ENCODE results near the gene AREG. TPM values are rescaled to one million over a fixed set of nuclear protein-coding genes. Genes with fewer than 3 reads are reported as not detected.
"Not testable (repeated sequence)": the region's sequence is repeated elsewhere in the genome, so short reads cannot be mapped to it uniquely, and the experiment has no call there.

AREG gene, protein sequence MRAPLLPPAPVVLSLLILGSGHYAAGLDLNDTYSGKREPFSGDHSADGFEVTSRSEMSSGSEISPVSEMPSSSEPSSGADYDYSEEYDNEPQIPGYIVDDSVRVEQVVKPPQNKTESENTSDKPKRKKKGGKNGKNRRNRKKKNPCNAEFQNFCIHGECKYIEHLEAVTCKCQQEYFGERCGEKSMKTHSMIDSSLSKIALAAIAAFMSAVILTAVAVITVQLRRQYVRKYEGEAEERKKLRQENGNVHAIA
- total RNA-seq (under 1 TPM; 0.47 to 0.52 TPM), polyA plus RNA-seq (1 to 10 TPM in 2 of 3 donors, under 1 TPM in 1; 0.98 to 9.0 (median 2.2) TPM), total RNA-seq (0.84 to 111 (median 0.93) reads per million in 6 experiments)

DNA sequence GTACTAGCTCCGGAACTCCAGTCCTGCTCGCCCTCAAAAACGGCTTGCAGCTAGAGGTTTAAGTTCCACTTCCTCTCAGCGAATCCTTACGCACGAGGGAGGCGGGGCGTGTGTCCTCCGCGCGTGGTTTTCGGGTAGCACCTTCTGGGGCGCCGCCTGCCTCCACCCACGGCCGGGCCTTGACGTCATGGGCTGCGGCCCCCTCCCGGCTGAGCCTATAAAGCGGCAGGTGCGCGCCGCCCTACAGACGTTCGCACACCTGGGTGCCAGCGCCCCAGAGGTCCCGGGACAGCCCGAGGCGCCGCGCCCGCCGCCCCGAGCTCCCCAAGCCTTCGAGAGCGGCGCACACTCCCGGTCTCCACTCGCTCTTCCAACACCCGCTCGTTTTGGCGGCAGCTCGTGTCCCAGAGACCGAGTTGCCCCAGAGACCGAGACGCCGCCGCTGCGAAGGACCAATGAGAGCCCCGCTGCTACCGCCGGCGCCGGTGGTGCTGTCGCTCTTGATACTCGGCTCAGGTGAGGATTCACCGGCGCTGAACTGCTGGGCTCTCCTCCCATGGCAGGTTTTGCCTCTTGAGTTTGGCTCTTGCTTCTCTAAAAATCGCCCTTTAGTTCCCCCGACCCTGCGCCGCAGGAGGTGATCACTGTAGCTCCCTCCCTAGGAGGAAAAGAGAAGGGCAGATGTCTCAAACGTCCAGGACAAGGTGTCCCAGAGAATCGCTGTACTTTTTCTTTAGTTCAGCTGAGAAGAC is at the start of gene AREG:
Gene AREG (plus strand): TSS at position 246 of the 752 bp plus-strand sequence. CDS start 210 bp downstream, at position 456.
- POLR2A ChIA-PET: interaction anchor here (0.9 to 1.3 kb wide), 5 partner anchors 16 to 67 kb away, joined by 3 to 11 read pairs (median 3); no protein-coding TSS in a partner anchor
- peaks cover 4 to 15% (median 10%) of the 10 kb centered on the region in 4 donors for H3K4me1 Mint-ChIP-seq
- H3K36me3 Mint-ChIP-seq: peaks cover 0 to 6% (median 3%) of the 10 kb centered on the region in 3 donors
- DNase-seq (peak; percentile 84 to 96 (median 94)), ATAC-seq (peak; percentile 93 to 95)
- no peaks in the 10 kb centered on the region for H3K9me3 Mint-ChIP-seq
- H3K27me3 Mint-ChIP-seq: peaks cover 0 to 4% (median 2%) of the 10 kb centered on the region in 5 donors
- peak within 1 kb of the TSS; percentile 86 to 99 (median 96) for H3K27ac Mint-ChIP-seq
- peak within 1 kb of the TSS; percentile 88 to 98 (median 93) for H3K4me3 Mint-ChIP-seq

DNA sequence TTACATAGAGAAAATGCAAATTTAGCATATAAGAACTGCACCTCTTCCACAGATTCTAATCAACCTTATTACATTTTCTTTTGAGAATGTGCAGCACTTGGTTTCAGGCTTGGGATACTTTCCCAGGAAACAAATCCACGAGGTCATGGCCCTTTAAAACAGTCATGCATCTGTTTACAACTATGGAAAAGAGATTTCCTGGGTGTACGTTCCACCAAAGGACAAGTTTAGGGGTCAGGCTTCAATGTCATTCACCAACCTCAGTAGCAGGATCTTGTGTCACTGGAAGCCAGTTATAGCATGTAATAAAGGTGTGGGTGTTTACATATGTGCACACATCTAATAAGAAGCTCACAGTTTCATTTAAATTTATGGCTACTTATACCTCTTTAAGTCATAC is 49.3 kb upstream of the AREG start:
- Mint-ChIP-seq H3K4me1 (peaks cover 0 to 8% (median 4%) of the 10 kb centered on the region in 4 donors), H3K36me3 (no peaks in the 10 kb centered on the region), H3K27me3 (no peaks in the 10 kb centered on the region), H3K9me3 (peaks cover 0 to 3% (median 0%) of the 10 kb centered on the region in 9 donors), H3K27ac (no peak overlapping the region), H3K4me3 (no peak overlapping the region)
- no peak for DNase-seq
- POLR2A ChIA-PET: no interaction called here
- no peak for ATAC-seq

DNA sequence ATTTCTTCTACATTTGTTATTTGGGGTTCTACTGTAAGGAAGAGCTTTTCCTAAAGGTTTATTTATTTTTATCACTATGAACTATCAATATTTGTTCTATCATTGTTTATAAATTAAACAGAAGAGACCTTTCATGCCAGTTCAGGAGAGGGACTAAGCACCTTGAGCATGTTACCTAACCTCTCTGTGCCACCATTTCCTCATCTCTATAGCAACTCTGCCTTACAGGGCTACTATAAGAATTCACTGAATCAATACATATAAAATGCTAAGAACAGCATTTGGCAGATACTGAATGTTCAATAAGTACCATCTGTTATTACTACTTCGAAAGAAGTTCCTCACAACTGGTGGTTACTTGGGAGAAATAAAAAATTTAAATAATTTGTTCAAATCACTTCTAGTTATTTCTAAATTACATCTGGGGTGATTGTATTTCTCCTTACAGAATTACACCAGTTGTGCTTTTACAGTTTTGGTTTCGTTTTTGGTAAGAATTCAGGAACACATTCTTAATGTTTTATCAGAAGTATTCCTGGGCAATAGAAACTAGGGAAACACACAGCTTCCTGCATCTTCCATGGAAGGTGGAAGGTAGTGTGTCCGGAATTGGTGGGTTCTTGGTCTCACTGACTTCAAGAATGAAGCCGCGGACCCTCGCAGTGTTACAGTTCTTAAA is 47.0 kb upstream of the AREG start:
- peak in 1 of 10 donors; percentile 44 for DNase-seq
- peaks cover 0 to 13% (median 4%) of the 10 kb centered on the region in 4 donors for H3K4me1 Mint-ChIP-seq
- ATAC-seq: peak; percentile 82 to 87
- peaks cover 0 to 3% (median 0%) of the 10 kb centered on the region in 9 donors for H3K9me3 Mint-ChIP-seq
- H3K27ac Mint-ChIP-seq: peak overlapping the region; percentile 96 to 100 (median 99)
- no peaks in the 10 kb centered on the region for H3K36me3 Mint-ChIP-seq
- peak overlapping the region; percentile 93 to 99 (median 98) for H3K4me3 Mint-ChIP-seq
- POLR2A ChIA-PET: interaction anchor here (0.8 to 1.4 kb wide), 5 partner anchors 8 to 47 kb away, joined by 3 to 11 read pairs (median 3); partner anchors contain the start of gene AREG
- H3K27me3 Mint-ChIP-seq: no peaks in the 10 kb centered on the region

DNA sequence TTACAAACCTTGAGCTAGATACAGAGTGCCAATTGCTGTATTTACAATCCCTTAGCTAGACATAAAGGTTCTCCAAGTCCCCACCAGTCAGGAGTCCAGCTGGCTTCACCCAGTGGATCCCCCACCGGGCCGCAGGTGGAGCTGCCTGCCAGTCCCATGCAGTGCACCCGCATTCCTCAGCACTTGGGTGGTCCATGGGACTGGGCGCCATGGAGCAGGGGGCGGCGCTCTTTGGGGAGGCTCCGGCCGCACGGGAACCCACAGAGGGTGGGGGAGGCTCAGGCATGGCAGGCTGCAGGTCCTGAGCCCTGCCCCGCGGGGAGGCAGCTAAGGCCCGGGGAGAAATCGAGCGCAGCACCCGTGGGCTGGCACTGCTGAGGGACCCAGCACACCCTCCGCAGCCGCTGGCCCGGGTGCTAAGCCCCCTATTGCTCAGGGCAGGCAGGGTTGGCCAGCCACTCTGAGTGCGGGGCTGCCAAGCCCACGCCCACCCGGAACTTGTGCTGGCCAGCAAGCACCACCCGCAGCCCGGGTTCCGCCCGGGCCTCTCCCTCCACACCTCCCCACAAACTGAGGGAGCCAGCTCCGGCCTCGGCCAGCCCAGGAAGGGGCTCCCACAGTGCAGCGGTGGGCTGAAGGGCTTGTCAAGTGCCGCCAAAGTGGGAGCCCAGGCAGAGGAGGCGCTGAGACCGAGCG is 45.9 kb upstream of the AREG start:
- not testable (repeated sequence) for H3K27me3 Mint-ChIP-seq, H3K9me3 Mint-ChIP-seq, ATAC-seq, H3K36me3 Mint-ChIP-seq
- DNase-seq: peak in 1 of 10 donors; percentile 9
- Mint-ChIP-seq H3K4me3 (peak overlapping the region; percentile 93 to 99 (median 98)), H3K4me1 (peaks cover 0 to 16% (median 4%) of the 10 kb centered on the region in 4 donors), H3K27ac (peak overlapping the region; percentile 96 to 100 (median 99))
- POLR2A ChIA-PET: interaction anchor here (0.8 to 1.4 kb wide), 3 partner anchors 9 to 46 kb away, joined by 3 to 11 read pairs (median 3); partner anchors contain the start of gene AREG

DNA sequence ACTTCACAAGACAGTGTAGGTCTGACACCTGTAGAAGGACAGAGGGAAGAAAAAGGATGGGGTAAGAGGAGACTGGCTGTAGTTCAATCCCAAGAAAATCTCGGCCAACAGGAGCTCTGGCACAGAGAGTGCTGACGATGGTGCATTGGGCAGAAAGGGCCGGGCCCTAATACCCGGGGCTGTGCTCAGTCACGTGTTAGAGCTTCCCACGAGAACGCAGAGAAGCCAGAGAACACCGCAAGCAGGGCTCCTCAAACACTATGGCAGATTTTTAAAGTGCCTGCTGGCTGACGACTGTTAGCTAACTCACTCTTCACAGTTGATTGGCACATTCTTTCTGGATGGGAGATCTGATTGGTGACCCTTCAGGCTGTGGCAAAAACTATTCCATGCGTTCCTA is 44.5 kb upstream of the AREG start:
- H3K36me3 Mint-ChIP-seq: no peaks in the 10 kb centered on the region

DNA sequence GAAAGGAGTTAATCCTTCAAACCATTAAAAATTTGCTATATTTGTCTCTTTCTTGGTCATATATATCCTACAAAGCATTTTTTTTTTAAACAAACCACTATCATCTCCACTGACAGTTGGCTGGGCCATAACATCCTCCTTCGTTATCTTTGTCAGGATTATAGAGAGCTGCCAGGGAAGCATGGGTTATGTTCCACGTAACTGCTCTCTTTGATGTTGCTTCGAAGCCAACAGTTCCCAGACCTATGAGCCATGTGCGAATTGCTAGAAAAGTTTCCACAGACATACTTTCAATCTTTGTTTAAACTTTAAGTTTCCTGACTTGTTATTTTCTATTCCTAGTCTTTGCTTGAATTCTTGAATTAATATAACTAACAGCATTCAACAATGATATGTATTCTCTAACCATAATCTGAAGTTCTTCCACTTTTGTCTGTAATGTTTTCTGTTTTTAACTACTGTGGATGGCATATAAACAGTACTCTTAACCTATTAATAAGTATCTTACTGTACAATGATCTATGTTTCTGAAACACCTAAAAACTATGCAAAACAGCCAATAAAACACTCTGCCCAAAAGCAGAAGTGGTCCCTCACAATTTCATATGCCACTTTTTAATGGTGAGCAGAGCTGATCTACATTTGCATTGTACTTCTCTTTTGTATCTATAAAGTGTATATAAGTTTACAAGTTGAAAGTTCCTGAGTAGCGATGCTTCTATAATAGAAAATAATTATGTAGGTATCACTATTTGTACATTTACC is 42.1 kb upstream of the AREG start:
- Mint-ChIP-seq H3K36me3 (no peaks in the 10 kb centered on the region), H3K27me3 (peaks cover 0 to 1% (median 0%) of the 10 kb centered on the region in 5 donors), H3K9me3 (peaks cover 0 to 3% (median 0%) of the 10 kb centered on the region in 9 donors), H3K4me3 (no peak overlapping the region), H3K27ac (no peak overlapping the region), H3K4me1 (peaks cover 0 to 11% (median 2%) of the 10 kb centered on the region in 4 donors)
- POLR2A ChIA-PET: no interaction called here
- DNase-seq: no peak
- no peak for ATAC-seq

More for the DNA sequence above, 44.5 kb upstream of the AREG start:
- POLR2A ChIA-PET: no interaction called here
- Mint-ChIP-seq H3K9me3 (peaks cover 0 to 3% (median 0%) of the 10 kb centered on the region in 9 donors), H3K27me3 (peaks cover 0 to under 1% (median 0%) of the 10 kb centered on the region in 5 donors), H3K4me3 (no peak overlapping the region), H3K4me1 (peaks cover 0 to 16% (median 4%) of the 10 kb centered on the region in 4 donors), H3K27ac (peak overlapping the region in 4 of 10 donors; percentile 9 to 61 (median 28))
- ATAC-seq (no peak), DNase-seq (no peak)

DNA sequence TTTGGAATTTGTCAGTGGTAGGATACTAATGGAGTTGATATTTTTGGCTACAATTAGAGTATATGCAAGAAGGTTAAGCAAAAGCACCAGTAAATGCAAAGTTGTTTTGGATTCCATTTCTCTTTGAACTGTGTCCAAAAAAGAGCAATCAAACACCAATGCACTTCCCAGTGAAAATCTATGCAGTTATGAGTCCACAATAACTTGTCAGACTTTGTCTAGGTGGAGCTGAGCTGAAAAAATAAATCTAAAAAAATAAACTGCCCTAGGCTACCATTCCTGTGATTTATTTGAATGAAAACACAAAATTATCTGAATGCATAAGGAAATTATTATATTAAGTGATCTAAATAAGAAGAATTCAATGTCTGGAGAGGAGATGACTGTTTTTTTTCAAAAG is 37.0 kb upstream of the AREG start:
- H3K27me3 Mint-ChIP-seq: peaks cover 0 to 1% (median 0%) of the 10 kb centered on the region in 5 donors
- no peak overlapping the region for H3K27ac Mint-ChIP-seq
- no peaks in the 10 kb centered on the region for H3K9me3 Mint-ChIP-seq
- POLR2A ChIA-PET: no interaction called here
- no peak overlapping the region for H3K4me3 Mint-ChIP-seq
- no peaks in the 10 kb centered on the region for H3K36me3 Mint-ChIP-seq
- DNase-seq (no peak), ATAC-seq (no peak)
- H3K4me1 Mint-ChIP-seq: peaks cover 0 to 2% (median 0%) of the 10 kb centered on the region in 4 donors

DNA sequence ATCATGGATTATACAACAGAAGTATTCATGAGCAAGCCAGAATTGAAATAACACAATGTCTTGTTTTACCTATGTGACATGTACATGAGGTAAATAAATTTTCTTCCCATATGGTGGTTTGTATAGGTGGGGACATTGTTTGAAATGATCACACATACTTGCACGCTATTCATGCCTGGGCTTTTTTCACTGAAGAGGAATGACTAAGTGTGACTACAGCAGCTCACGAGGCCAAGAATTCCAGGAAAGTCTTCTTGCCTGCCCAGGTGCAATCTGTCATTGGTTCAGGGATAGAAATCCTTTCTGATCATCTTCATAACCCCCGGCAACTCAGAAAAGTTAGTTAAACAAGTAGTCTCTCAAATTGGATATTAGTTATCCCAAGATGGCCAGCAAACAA is 36.3 kb upstream of the AREG start:
- Mint-ChIP-seq H3K9me3 (no peaks in the 10 kb centered on the region), H3K27me3 (peaks cover 0 to 1% (median 0%) of the 10 kb centered on the region in 5 donors), H3K36me3 (no peaks in the 10 kb centered on the region), H3K4me3 (no peak overlapping the region), H3K27ac (no peak overlapping the region), H3K4me1 (no peaks in the 10 kb centered on the region)
- ATAC-seq: no peak
- DNase-seq: no peak
- POLR2A ChIA-PET: no interaction called here

DNA sequence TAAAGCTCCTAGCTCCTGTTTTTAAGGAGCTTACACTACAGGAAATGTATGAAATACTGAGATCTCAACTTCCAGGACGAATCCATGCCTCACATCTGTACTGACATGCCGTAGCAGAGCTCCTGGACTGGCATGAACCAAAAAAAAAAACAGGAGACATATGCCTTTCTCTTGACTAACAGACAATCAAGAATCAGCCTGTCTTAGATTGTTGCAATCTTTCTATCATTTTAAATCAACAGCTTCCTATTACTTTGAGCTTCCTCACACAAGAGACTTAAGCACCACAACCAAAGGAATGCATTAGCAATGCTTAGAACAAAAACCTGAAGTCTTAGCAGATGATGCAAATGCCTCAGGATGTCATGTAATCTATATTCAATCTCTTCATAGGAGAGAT is 34.7 kb upstream of the AREG start:
- Mint-ChIP-seq H3K27me3 (peaks cover 0 to 2% (median 0%) of the 10 kb centered on the region in 5 donors), H3K4me1 (no peaks in the 10 kb centered on the region), H3K4me3 (no peak overlapping the region), H3K9me3 (no peaks in the 10 kb centered on the region), H3K36me3 (no peaks in the 10 kb centered on the region), H3K27ac (no peak overlapping the region)
- ATAC-seq: no peak
- POLR2A ChIA-PET: no interaction called here
- no peak for DNase-seq

DNA sequence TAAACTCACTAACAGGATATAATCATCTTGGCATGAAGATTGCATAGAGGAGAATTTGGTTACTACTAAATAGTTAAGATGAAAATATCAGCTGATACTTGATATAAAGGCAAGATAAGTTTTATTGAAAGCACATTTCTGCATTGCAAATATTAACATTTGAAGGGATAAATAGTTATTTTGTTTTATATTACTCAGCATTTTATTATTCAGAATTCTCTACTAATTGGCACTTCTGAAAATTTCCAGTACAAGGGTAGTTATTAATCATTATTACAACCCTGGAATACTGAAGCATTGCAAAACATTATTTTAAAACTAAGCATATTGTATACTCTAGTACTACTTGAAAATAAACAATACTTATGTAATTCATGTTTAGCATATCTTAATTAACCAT is 32.7 kb upstream of the AREG start:
- H3K4me1 Mint-ChIP-seq: no peaks in the 10 kb centered on the region
- H3K36me3 Mint-ChIP-seq: no peaks in the 10 kb centered on the region
- ATAC-seq (no peak), DNase-seq (no peak)
- no peaks in the 10 kb centered on the region for H3K9me3 Mint-ChIP-seq
- no peak overlapping the region for H3K27ac Mint-ChIP-seq
- POLR2A ChIA-PET: no interaction called here
- H3K4me3 Mint-ChIP-seq: no peak overlapping the region
- peaks cover 0 to 2% (median 0%) of the 10 kb centered on the region in 5 donors for H3K27me3 Mint-ChIP-seq

DNA sequence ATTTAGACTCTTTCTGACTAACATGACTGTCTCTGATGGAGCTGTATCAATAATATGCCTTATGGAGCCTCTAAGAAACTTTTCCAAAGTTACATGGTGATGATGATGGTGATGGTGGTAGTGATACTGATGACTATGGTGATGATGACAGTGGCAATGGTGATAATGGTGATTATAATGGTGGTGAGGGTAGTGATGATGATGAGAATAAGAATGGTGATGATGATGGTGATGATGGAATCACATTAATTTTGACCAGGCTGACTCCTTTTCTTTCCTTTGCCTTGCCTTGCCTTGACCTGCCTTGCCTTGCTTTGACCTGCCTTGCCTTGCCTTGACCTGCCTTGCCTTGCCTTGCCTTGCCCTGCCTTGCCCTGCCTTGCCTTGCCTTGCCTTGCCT is 31.7 kb upstream of the AREG start:
- Mint-ChIP-seq H3K4me3 (no peak overlapping the region), H3K36me3 (no peaks in the 10 kb centered on the region), H3K9me3 (no peaks in the 10 kb centered on the region), H3K4me1 (no peaks in the 10 kb centered on the region), H3K27me3 (peaks cover 2 to 7% (median 4%) of the 10 kb centered on the region in 5 donors), H3K27ac (no peak overlapping the region)
- POLR2A ChIA-PET: no interaction called here
- no peak for DNase-seq
- ATAC-seq: no peak
